GM23338 (cell line): ENCODE results near the gene NUP50. TPM values are rescaled to one million over a fixed set of nuclear protein-coding genes. Genes with fewer than 3 reads are reported as not detected.
A peak's percentile ranks its signal among the peaks of the same experiment; 100 is the strongest.

ENCODE experiments used
- ATAC-seq: fragments of 200-7000 bp; cut with Tn5 transposase; 3 replicates; pipeline ENCODE4 v1.9.1; 2020
- DNase-seq: peaks from one replicate; pipeline ENCODE4 v3.0.0-alpha.2; 2015; ENCODE audit warnings: low spot score
- H2AFZ ChIP-seq: fragments of 200-600 bp; sonication (generic); 2 replicates; pipeline ENCODE4 v1.8.0; 2016; ENCODE audit warnings: antibody characterized with exemption, mild to moderate bottlenecking, moderate library complexity
- H3F3A ChIP-seq: fragments of 200-600 bp; sonication (generic); replicated peaks from 2 replicates; pipeline ENCODE4 v1.8.0; 2017; ENCODE audit warnings: antibody characterized with exemption, mixed run types, low read depth
- H3K27ac ChIP-seq: fragments of 200-600 bp; sonication (generic); 2 replicates; pipeline ENCODE4 v1.6.1; 2016; ENCODE audit warnings: low read depth
- H3K27me3 ChIP-seq: fragments of 200-600 bp; sonication (generic); 2 replicates; pipeline ENCODE4 v1.8.0; 2016; ENCODE audit warnings: mild to moderate bottlenecking, mixed run types, moderate library complexity; ENCODE audit not compliant: insufficient read depth
- H3K36me3 ChIP-seq: fragments of 200-600 bp; sonication (generic); 2 replicates; pipeline ENCODE4 v1.8.0; 2016; ENCODE audit warnings: mild to moderate bottlenecking; ENCODE audit not compliant: insufficient read depth
- H3K4me1 ChIP-seq: fragments of 200-600 bp; sonication (generic); 2 replicates; pipeline ENCODE4 v1.8.0; 2016; ENCODE audit warnings: mild to moderate bottlenecking, moderate library complexity; ENCODE audit not compliant: insufficient read depth
- H3K4me2 ChIP-seq: fragments of 200-600 bp; sonication (generic); 2 replicates; pipeline ENCODE4 v1.7.1; 2017; ENCODE audit warnings: mixed run types
- H3K4me3 ChIP-seq: fragments of 200-600 bp; sonication (generic); 2 replicates; pipeline ENCODE4 v1.6.1; 2016; ENCODE audit warnings: mixed run types
- H3K79me2 ChIP-seq: fragments of 200-600 bp; sonication (generic); replicated peaks from 2 replicates; pipeline ENCODE4 v1.8.0; 2017; ENCODE audit warnings: mild to moderate bottlenecking; ENCODE audit not compliant: insufficient read depth
- H3K9me2 ChIP-seq: fragments of 200-600 bp; sonication (generic); 2 replicates; pipeline ENCODE4 v1.8.0; 2017; ENCODE audit not compliant: insufficient read depth
- H4K20me1 ChIP-seq: fragments of 200-600 bp; sonication (generic); replicated peaks from 2 replicates; pipeline ENCODE4 v1.8.0; 2017; ENCODE audit warnings: mild to moderate bottlenecking; ENCODE audit not compliant: insufficient read depth
- H3K27ac Mint-ChIP-seq: 2 replicates; pipeline ENCODE4 v1.8.0; 2020; ENCODE audit warnings: inconsistent platforms, mild to moderate bottlenecking, moderate library complexity, mixed read lengths
- H3K27me3 Mint-ChIP-seq: 3 replicates; pipeline ENCODE4 v1.8.0; 2022; ENCODE audit warnings: low read depth, mild to moderate bottlenecking, moderate library complexity, mixed read lengths, inconsistent platforms; ENCODE audit not compliant: insufficient read depth, poor library complexity
- H3K36me3 Mint-ChIP-seq: 3 replicates; pipeline ENCODE4 v1.8.0; 2021; ENCODE audit warnings: low read depth, mild to moderate bottlenecking, inconsistent platforms, moderate library complexity, mixed read lengths
- H3K4me1 Mint-ChIP-seq: 3 replicates; pipeline ENCODE4 v1.8.0; 2020; ENCODE audit warnings: mild to moderate bottlenecking, inconsistent platforms, mixed read lengths
- H3K4me3 Mint-ChIP-seq: 3 replicates; pipeline ENCODE4 v1.8.0; 2021; ENCODE audit warnings: moderate library complexity, mild to moderate bottlenecking, inconsistent platforms, mixed read lengths
- H3K9me3 Mint-ChIP-seq: 3 replicates; pipeline ENCODE4 v1.8.0; 2020; ENCODE audit warnings: moderate library complexity, mild to moderate bottlenecking, inconsistent platforms, mixed read lengths
- CREB1 ChIP-seq: fragments of 250-450 bp; sonication (Bioruptor Pico); IDR thresholded peaks from 2 replicates; pipeline ENCODE4 v1.5.0; 2020; ENCODE audit warnings: low read depth, mild to moderate bottlenecking, moderate library complexity
- EZH2 ChIP-seq: fragments of 200-600 bp; sonication (generic); IDR thresholded peaks from one replicate; pipeline ENCODE4 v1.8.0; 2017; ENCODE audit warnings: antibody characterized with exemption, mild to moderate bottlenecking, low read depth; ENCODE audit not compliant: unreplicated experiment
- EZH2phosphoT487 ChIP-seq: fragments of 200-600 bp; sonication (generic); IDR thresholded peaks from one replicate; pipeline ENCODE4 v1.8.1; 2018; ENCODE audit warnings: antibody characterized with exemption; ENCODE audit not compliant: unreplicated experiment
- NANOG ChIP-seq: IDR thresholded peaks from 2 replicates; pipeline ENCODE4 v1.6.1; 2016; ENCODE audit warnings: antibody characterized with exemption, borderline replicate concordance
- POLR2AphosphoS5 ChIP-seq: IDR thresholded peaks from 2 replicates; pipeline ENCODE4 v1.6.1; 2016; ENCODE audit warnings: antibody characterized with exemption, low read depth
- REST ChIP-seq: IDR thresholded peaks from one replicate; pipeline ENCODE4 v1.6.1; 2018; ENCODE audit warnings: antibody characterized with exemption; ENCODE audit not compliant: unreplicated experiment
- STAT1 ChIP-seq: IDR thresholded peaks from one replicate; pipeline ENCODE4 v1.6.1; 2016; ENCODE audit warnings: antibody characterized with exemption; ENCODE audit not compliant: unreplicated experiment
- ZNF114 ChIP-seq: fragments of 250-450 bp; sonication (Bioruptor Pico); IDR thresholded peaks from 2 replicates; pipeline ENCODE4 v1.5.0; 2020; ENCODE audit warnings: mild to moderate bottlenecking, moderate library complexity
- polyA plus RNA-seq: library from polyadenylated mRNA; unstranded; fragments of >200 nt; fragmentation: Nextera tagmentation; extraction: Ambion mirVana; gene quantifications from 2 replicates; pipeline ENCODE4 v1.2.1, GENCODE V29; 2016
- total RNA-seq: library from RNA; depleted of rRNA; stranded (reverse); fragments of >200 nt; shearing (Covaris generic); gene quantifications from 2 replicates; pipeline ENCODE4 v1.2.3, GENCODE V29; 2014

NUP50 gene
- total and polyA plus RNA-seq, 2 experiments from 2014 or later: 45.9 to 96.6 TPM

GRCh38 chr22:45198463-45198795 lies 34.7 kb downstream of the NUP50 start:
- Histone ChIP-seq H3K4me1 (no peaks in the 10 kb centered on the region), H4K20me1 (no peaks in the 10 kb centered on the region), H3K27ac (no peak overlapping the region), H3K9me2 (no peaks in the 10 kb centered on the region), H3K36me3 (peaks cover 3% of the 10 kb centered on the region; the same call in 1 of the 2 replicates), H3K79me2 (no peaks in the 10 kb centered on the region), H2AFZ (no peak overlapping the region), H3F3A (no peaks in the 10 kb centered on the region), H3K4me3 (no peak overlapping the region), H3K4me2 (no peak overlapping the region), H3K27me3 (no peaks in the 10 kb centered on the region)
- ATAC-seq (peak; percentile 11; the same call in 2 of the 3 replicates), DNase-seq (no peak)
- Mint-ChIP-seq H3K27ac (no peak overlapping the region; the same call in 1 of the 2 replicates), H3K4me3 (no peak overlapping the region), H3K9me3 (no peaks in the 10 kb centered on the region; the same call in 2 of the 3 replicates), H3K36me3 (peaks cover 16% of the 10 kb centered on the region; the same call in 2 of the 3 replicates), H3K4me1 (peaks cover 30% of the 10 kb centered on the region), H3K27me3 (peaks cover 9% of the 10 kb centered on the region)
- no peak for TF ChIP-seq EZH2phosphoT487
- no peak for TF ChIP-seq POLR2AphosphoS5

GRCh38 chr22:45199723-45200122 lies 36.0 kb downstream of the NUP50 start:
- no peak overlapping the region for H3K27ac ChIP-seq
- H3K9me2 ChIP-seq: no peaks in the 10 kb centered on the region
- H3K27me3 ChIP-seq: no peaks in the 10 kb centered on the region
- H4K20me1 ChIP-seq: no peaks in the 10 kb centered on the region
- Mint-ChIP-seq H3K9me3 (no peaks in the 10 kb centered on the region; the same call in 2 of the 3 replicates), H3K4me1 (peaks cover 27% of the 10 kb centered on the region), H3K27ac (peak overlapping the region; percentile 45), H3K27me3 (peaks cover 9% of the 10 kb centered on the region), H3K36me3 (peaks cover 16% of the 10 kb centered on the region; the same call in 2 of the 3 replicates), H3K4me3 (no peak overlapping the region)
- no peak for ATAC-seq
- no peaks in the 10 kb centered on the region for H3K4me1 ChIP-seq
- no peaks in the 10 kb centered on the region for H3F3A ChIP-seq
- H3K4me2 ChIP-seq: no peak overlapping the region
- no peak for DNase-seq
- H3K36me3 ChIP-seq: peaks cover 3% of the 10 kb centered on the region; the same call in 1 of the 2 replicates
- no peak overlapping the region for H3K4me3 ChIP-seq
- H3K79me2 ChIP-seq: no peaks in the 10 kb centered on the region
- no peak overlapping the region for H2AFZ ChIP-seq
- TF ChIP-seq REST (no peak), POLR2AphosphoS5 (no peak), CREB1 (CRISPR knock-in tag) (no peak), NANOG (no peak), ZNF114 (CRISPR knock-in tag) (no peak), EZH2phosphoT487 (no peak), STAT1 (no peak), EZH2 (no peak)
